AG04450 (cell line): ENCODE results near the gene IL15RA. TPM values are rescaled to one million over a fixed set of nuclear protein-coding genes. Genes with fewer than 3 reads are reported as not detected.

Source experiments
- CTCF ChIA-PET: fragments of 300-600, 350-600 bp; formaldehyde crosslinking; extraction: SDS; loops from one replicate; lab custom pipeline; 2022; ENCODE audit warnings: antibody characterized with exemption, inconsistent platforms; lab: Charles Lee
- POLR2A ChIA-PET: fragments of 350-600 bp; formaldehyde crosslinking; extraction: SDS; loops from one replicate; lab custom pipeline; 2021; ENCODE audit warnings: antibody characterized with exemption, inconsistent platforms; lab: Yijun Ruan, JAX
- DNase-seq: peaks from one replicate; pipeline ENCODE4 v3.0.0-alpha.2; 2011; ENCODE audit warnings: low read depth, low spot score
- H3K27ac ChIP-seq: one replicate; pipeline ENCODE4 v1.5.1; 2012; ENCODE audit warnings: low read depth, low read length, control low read depth
- H3K27me3 ChIP-seq: one replicate; pipeline ENCODE4 v1.6.0; 2012; ENCODE audit warnings: low read length; ENCODE audit not compliant: control insufficient read depth, insufficient read depth
- H3K4me3 ChIP-seq: 2 replicates; pipeline ENCODE4 v1.5.1; 2011; ENCODE audit warnings: mild to moderate bottlenecking, low read depth, low read length, control low read depth
- H3K9me3 ChIP-seq: 2 replicates; pipeline ENCODE4 v1.5.1; 2012; ENCODE audit warnings: low read length; ENCODE audit not compliant: control insufficient read depth, insufficient read depth
- polyA plus RNA-seq: library from polyadenylated mRNA; depleted of rRNA; stranded (reverse); fragments of >200 nt; gene quantifications from 2 replicates; pipeline ENCODE4 v1.2.3, GENCODE V29; 2011
- TF ChIP-seq, protein P1 (sequence below): IDR thresholded peaks from 2 replicates; pipeline ENCODE4 v1.5.1; 2011; ENCODE audit warnings: low read depth, low read length, control low read depth, inconsistent platforms

IL15RA gene
- polyA plus RNA-seq, 1 experiment = 3.5 TPM

DNA sequence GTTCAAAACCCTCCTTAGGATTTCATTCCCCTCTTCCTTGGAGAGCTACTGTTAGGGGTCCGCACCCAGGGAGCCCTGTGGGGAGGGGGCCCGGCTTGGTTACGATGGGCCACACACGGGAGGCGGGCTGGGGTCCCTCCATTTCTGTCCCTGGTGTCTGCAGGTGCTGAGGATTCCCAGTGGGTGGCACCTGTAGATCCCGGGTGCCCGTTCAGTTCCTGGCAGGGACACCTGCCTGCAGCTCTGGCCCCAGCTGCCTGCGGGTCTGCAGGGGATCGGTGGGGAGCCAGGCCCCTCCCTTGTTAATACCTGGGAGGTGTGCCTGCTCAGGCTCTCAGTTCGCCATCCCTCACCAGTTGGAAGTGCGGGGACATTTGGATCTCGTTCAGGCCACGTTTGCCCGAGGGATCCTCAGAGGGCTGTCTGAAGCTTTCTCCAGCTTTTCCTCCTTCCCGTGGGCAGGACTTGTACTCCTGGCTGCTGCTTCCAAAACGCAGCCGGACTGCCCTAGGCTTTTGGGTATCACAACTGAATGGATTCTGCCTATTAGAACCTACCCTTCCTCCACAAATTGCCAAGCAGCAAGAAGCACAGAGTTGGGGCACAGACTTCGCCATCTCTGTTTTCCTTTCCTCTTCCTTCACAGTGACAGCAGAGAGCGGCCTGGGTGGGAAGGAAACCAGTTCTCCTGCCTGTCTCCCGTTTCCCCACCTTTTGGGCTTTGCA lies 22.3 kb upstream of the IL15RA start:
- no peak overlapping the region for H3K27ac ChIP-seq
- CTCF ChIA-PET = no interaction called here
- H3K4me3 ChIP-seq = no peak overlapping the region
- no peak for DNase-seq
- TF ChIP-seq, protein P1, sequence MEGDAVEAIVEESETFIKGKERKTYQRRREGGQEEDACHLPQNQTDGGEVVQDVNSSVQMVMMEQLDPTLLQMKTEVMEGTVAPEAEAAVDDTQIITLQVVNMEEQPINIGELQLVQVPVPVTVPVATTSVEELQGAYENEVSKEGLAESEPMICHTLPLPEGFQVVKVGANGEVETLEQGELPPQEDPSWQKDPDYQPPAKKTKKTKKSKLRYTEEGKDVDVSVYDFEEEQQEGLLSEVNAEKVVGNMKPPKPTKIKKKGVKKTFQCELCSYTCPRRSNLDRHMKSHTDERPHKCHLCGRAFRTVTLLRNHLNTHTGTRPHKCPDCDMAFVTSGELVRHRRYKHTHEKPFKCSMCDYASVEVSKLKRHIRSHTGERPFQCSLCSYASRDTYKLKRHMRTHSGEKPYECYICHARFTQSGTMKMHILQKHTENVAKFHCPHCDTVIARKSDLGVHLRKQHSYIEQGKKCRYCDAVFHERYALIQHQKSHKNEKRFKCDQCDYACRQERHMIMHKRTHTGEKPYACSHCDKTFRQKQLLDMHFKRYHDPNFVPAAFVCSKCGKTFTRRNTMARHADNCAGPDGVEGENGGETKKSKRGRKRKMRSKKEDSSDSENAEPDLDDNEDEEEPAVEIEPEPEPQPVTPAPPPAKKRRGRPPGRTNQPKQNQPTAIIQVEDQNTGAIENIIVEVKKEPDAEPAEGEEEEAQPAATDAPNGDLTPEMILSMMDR = no peak
- peaks cover 12% of the 10 kb centered on the region for H3K27me3 ChIP-seq
- H3K9me3 ChIP-seq = no peaks in the 10 kb centered on the region
- POLR2A ChIA-PET = no interaction called here

DNA sequence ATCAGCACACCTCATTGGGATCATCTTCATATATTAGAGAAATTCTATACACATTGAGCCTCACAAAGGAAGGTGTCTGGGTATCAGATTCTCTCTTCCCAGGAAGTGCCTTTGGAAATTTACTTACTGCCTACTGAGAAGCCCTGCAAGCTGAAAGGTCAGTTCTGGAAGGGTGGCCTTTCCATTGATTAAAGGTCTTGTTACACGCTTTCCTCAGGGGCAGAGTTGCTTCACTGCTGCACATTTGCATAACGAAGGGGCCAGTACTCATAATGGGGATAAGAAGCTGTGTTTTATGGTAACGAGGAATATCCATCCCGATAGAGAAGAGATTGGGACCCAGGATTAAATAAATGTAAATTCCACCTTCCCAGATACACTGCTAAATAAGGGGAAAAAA lies 19.4 kb upstream of the IL15RA start:
- Histone ChIP-seq H3K27me3 (peaks cover 12% of the 10 kb centered on the region), H3K9me3 (no peaks in the 10 kb centered on the region), H3K27ac (no peak overlapping the region), H3K4me3 (no peak overlapping the region)
- CTCF ChIA-PET = no interaction called here
- TF ChIP-seq, protein P1 = no peak
- POLR2A ChIA-PET = no interaction called here
- DNase-seq = no peak

DNA sequence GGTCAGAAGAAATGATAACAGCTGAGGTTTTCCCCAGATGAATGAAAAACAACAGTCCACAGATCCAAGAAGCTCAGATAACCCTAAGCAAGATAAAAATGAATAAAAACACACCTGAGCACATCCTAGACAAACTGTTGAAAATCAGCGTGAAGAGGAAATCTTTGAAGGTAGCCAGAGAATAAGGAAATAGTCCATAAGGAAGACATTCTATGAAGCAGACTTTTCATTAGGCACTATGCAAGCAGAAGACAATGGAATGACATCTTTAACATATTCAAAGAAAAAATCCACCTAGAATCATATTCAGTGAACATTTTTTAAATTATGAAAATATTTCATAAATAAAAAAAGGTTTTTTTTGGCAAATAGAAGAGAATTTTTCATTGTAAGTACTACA lies 15.1 kb upstream of the IL15RA start:
- Histone ChIP-seq H3K27ac (no peak overlapping the region), H3K27me3 (peaks cover 15% of the 10 kb centered on the region), H3K9me3 (peaks cover 3% of the 10 kb centered on the region; the same call in 1 of the 2 replicates), H3K4me3 (no peak overlapping the region)
- TF ChIP-seq, protein P1 = no peak
- CTCF ChIA-PET = no interaction called here
- DNase-seq = no peak
- POLR2A ChIA-PET = no interaction called here

DNA sequence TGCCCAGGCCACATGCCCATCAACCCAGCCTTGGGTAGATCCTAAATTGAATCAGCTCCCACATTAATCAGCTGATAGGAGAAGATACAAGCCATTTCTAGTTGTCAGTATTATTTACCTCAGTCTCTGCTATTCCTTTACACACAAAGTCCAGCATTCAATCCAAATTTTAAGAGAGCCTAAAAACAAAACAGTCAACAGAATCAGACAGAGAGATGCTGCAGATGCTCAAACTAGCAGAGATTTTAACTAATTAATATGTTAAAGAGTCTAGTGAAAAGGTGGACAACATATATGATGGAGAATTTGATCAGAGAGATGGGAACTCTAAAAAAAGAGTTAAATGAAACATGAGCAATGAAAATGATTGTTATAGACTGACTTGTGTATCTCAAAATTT lies 14.4 kb upstream of the IL15RA start:
- Histone ChIP-seq H3K4me3 (no peak overlapping the region), H3K27me3 (peaks cover 21% of the 10 kb centered on the region), H3K9me3 (peaks cover 3% of the 10 kb centered on the region; the same call in 1 of the 2 replicates), H3K27ac (no peak overlapping the region)
- ChIA-PET CTCF (no interaction called here), POLR2A (no interaction called here)
- no peak for DNase-seq
- TF ChIP-seq, protein P1 = no peak

DNA sequence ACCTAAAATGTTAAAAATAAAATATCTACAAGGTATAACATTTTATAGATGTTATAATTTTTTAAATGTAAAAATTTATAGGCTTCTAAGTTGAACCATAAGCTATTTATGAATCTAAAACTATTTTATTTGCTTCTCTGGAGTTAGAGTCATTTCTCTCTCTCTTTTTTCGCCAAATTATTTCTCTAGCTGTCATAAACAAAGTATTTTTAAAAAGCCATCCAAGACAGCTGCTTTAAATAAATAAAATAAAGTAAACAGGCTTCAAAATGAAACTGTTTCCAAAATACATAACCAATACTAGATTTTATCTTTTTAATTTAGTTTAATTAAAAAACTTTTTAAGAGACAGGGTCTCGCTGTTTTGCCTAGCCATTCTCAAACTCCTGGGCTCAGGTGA lies 12.4 kb upstream of the IL15RA start:
- peaks cover 3% of the 10 kb centered on the region; the same call in 1 of the 2 replicates for H3K9me3 ChIP-seq
- CTCF ChIA-PET = no interaction called here
- H3K4me3 ChIP-seq = no peak overlapping the region
- POLR2A ChIA-PET = no interaction called here
- DNase-seq = no peak
- H3K27ac ChIP-seq = no peak overlapping the region
- TF ChIP-seq, protein P1 = no peak
- peaks cover 30% of the 10 kb centered on the region for H3K27me3 ChIP-seq
